ENCODE results near the gene CAV3. TPM values are rescaled to one million over a fixed set of nuclear protein-coding genes. Genes with fewer than 3 reads are reported as not detected.

CAV3 gene
- total RNA-seq, 1 donor from 2014 or later, result not detected

DNA sequence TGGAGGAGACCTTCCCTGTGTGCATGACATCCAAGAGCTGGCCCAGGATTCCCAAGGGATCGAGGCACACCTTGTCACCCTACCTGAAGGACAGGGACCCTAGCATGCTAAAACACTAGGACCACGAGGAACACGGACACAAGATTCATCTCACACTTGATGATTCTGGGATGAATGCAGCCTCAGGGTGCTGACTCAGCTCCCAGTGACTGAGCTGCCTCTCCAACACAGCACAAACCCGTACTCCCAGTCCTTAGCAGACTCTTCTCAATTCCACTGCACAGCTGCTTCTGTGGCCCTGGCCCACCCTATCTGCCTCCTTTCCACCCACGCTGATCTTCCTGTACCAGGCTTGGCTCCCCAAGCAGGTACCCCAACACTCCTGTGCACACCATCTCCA, 44.9 kb downstream of the CAV3 start:
- no peaks in the 10 kb centered on the region for H3K36me3 Mint-ChIP-seq (ENCODE audit: low read depth, unreplicated experiment)
- no peak overlapping the region for H3K27ac Mint-ChIP-seq (ENCODE audit: unreplicated experiment)
- TF ChIP-seq, protein P1, sequence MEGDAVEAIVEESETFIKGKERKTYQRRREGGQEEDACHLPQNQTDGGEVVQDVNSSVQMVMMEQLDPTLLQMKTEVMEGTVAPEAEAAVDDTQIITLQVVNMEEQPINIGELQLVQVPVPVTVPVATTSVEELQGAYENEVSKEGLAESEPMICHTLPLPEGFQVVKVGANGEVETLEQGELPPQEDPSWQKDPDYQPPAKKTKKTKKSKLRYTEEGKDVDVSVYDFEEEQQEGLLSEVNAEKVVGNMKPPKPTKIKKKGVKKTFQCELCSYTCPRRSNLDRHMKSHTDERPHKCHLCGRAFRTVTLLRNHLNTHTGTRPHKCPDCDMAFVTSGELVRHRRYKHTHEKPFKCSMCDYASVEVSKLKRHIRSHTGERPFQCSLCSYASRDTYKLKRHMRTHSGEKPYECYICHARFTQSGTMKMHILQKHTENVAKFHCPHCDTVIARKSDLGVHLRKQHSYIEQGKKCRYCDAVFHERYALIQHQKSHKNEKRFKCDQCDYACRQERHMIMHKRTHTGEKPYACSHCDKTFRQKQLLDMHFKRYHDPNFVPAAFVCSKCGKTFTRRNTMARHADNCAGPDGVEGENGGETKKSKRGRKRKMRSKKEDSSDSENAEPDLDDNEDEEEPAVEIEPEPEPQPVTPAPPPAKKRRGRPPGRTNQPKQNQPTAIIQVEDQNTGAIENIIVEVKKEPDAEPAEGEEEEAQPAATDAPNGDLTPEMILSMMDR (IDR thresholded peaks at IDR 0.05; ENCODE audit: unreplicated experiment), result no peak
- no peaks in the 10 kb centered on the region for H3K9me3 Mint-ChIP-seq (ENCODE audit: unreplicated experiment)
- peaks cover 2% of the 10 kb centered on the region for H3K27me3 Mint-ChIP-seq (ENCODE audit: unreplicated experiment)
- no peaks in the 10 kb centered on the region for H3K4me1 Mint-ChIP-seq (ENCODE audit: unreplicated experiment)
- no peak overlapping the region for H3K4me3 Mint-ChIP-seq (ENCODE audit: unreplicated experiment)
- DNase-seq (ENCODE audit: low spot score), result no peak

DNA sequence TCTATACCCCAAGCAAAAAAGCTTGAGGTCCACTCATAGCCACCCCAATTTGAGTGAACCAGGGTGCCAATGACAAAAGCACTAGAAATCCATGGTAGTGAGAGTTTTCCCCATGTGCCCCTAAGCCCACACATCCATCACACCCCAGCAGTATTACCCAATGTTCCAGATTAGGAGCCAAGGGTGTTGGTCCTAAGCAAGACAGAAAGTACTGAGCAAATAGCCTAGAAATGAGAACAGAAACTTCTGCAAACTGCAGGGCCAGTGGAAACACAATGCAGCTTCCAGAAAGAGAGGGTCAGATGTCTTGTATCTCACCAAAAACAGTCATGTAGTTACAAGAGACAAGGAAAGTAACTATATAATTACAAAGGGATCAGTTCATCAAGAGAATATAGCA, 46.7 kb downstream of the CAV3 start:
- Mint-ChIP-seq H3K4me3 (ENCODE audit: unreplicated experiment) (no peak overlapping the region), H3K27me3 (ENCODE audit: unreplicated experiment) (peaks cover 2% of the 10 kb centered on the region), H3K4me1 (ENCODE audit: unreplicated experiment) (no peaks in the 10 kb centered on the region), H3K9me3 (ENCODE audit: unreplicated experiment) (no peaks in the 10 kb centered on the region), H3K27ac (ENCODE audit: unreplicated experiment) (no peak overlapping the region), H3K36me3 (ENCODE audit: low read depth, unreplicated experiment) (no peaks in the 10 kb centered on the region)
- no peak for DNase-seq (ENCODE audit: low spot score)
- TF ChIP-seq, protein P1 (IDR thresholded peaks at IDR 0.05; ENCODE audit: unreplicated experiment), result no peak

DNA sequence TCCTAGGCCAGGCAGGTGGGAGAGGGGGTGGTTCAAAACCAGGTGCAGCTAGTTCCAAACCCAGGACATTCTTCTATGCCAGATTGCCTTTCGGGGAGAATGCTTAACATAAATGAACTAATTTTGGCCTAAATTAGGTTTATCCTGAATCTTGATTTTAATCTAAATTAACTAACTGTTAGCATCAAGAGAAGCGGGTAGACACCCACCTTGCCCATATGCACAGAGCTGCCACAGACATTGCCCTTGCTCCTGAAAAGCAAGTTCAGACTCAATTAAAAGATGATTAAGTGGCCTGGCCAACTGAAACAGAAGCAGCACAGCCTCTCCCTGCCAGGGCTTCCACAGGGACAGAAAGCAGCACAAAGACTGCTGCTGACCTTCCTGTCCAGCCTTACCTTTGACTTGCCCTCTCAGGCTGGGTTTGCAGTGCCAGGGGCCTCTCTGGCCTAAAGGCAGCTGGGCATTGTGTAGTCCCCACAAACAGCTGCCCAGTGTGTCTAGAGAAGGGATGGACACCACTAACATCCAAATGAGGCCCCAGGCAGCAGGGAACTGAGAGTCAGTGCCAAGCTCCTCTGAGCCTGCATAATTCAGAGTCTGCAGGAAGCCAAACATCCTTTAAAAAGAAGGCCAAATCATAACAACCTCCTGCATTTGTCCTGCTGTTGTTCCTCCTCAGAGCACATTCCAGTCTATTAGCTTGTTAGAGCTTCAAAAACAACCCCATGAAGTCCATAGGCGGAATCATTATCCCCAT, 51.3 kb downstream of the CAV3 start:
- Mint-ChIP-seq H3K27me3 (ENCODE audit: unreplicated experiment) (no peaks in the 10 kb centered on the region), H3K27ac (ENCODE audit: unreplicated experiment) (no peak overlapping the region), H3K36me3 (ENCODE audit: low read depth, unreplicated experiment) (no peaks in the 10 kb centered on the region), H3K4me3 (ENCODE audit: unreplicated experiment) (no peak overlapping the region), H3K4me1 (ENCODE audit: unreplicated experiment) (no peaks in the 10 kb centered on the region), H3K9me3 (ENCODE audit: unreplicated experiment) (no peaks in the 10 kb centered on the region)
- no peak for DNase-seq (ENCODE audit: low spot score)
- TF ChIP-seq, protein P1 (IDR thresholded peaks at IDR 0.05; ENCODE audit: unreplicated experiment), result no peak

GRCh38 chr3:8790529-8790928, 56.9 kb downstream of the CAV3 start:
- H3K27ac Mint-ChIP-seq (ENCODE audit: unreplicated experiment), result no peak overlapping the region
- no peaks in the 10 kb centered on the region for H3K9me3 Mint-ChIP-seq (ENCODE audit: unreplicated experiment)
- no peak for DNase-seq (ENCODE audit: low spot score)
- H3K4me3 Mint-ChIP-seq (ENCODE audit: unreplicated experiment), result no peak overlapping the region
- H3K4me1 Mint-ChIP-seq (ENCODE audit: unreplicated experiment), result peaks cover 3% of the 10 kb centered on the region
- H3K27me3 Mint-ChIP-seq (ENCODE audit: unreplicated experiment), result no peaks in the 10 kb centered on the region
- TF ChIP-seq, protein P1 (IDR thresholded peaks at IDR 0.05; ENCODE audit: unreplicated experiment), result no peak
- no peaks in the 10 kb centered on the region for H3K36me3 Mint-ChIP-seq (ENCODE audit: low read depth, unreplicated experiment)

DNA sequence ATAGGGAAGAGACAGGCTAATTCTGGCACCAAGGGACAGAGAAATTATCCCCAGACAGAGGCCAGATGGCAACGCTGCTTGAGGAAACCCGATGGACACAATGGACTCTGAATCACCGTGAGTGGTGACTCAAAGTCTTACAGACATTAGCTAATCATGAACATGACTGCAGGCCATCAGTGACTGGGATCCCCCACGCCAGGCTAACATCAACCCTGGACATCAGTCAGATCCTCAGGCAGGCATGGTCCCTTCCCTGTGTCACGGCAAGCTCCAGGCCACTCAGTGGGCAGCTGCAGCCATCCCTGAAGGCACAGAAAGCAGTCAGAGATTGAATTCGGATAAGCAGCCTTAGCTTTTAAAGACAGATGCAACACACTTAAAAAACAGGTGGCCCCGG, 59.6 kb downstream of the CAV3 start:
- H3K27me3 Mint-ChIP-seq (ENCODE audit: unreplicated experiment), result peaks cover 3% of the 10 kb centered on the region
- no peak overlapping the region for H3K27ac Mint-ChIP-seq (ENCODE audit: unreplicated experiment)
- H3K36me3 Mint-ChIP-seq (ENCODE audit: low read depth, unreplicated experiment), result no peaks in the 10 kb centered on the region
- H3K4me3 Mint-ChIP-seq (ENCODE audit: unreplicated experiment), result no peak overlapping the region
- peaks cover 3% of the 10 kb centered on the region for H3K4me1 Mint-ChIP-seq (ENCODE audit: unreplicated experiment)
- DNase-seq (ENCODE audit: low spot score), result no peak
- no peaks in the 10 kb centered on the region for H3K9me3 Mint-ChIP-seq (ENCODE audit: unreplicated experiment)
- TF ChIP-seq, protein P1 (IDR thresholded peaks at IDR 0.05; ENCODE audit: unreplicated experiment), result no peak
